ENCODE data around the gene MFSD1.

The MFSD1 gene, protein sequence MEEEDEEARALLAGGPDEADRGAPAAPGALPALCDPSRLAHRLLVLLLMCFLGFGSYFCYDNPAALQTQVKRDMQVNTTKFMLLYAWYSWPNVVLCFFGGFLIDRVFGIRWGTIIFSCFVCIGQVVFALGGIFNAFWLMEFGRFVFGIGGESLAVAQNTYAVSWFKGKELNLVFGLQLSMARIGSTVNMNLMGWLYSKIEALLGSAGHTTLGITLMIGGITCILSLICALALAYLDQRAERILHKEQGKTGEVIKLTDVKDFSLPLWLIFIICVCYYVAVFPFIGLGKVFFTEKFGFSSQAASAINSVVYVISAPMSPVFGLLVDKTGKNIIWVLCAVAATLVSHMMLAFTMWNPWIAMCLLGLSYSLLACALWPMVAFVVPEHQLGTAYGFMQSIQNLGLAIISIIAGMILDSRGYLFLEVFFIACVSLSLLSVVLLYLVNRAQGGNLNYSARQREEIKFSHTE
- 15.6 to 37.2 reads per million in 2 donors for total RNA-seq

DNA sequence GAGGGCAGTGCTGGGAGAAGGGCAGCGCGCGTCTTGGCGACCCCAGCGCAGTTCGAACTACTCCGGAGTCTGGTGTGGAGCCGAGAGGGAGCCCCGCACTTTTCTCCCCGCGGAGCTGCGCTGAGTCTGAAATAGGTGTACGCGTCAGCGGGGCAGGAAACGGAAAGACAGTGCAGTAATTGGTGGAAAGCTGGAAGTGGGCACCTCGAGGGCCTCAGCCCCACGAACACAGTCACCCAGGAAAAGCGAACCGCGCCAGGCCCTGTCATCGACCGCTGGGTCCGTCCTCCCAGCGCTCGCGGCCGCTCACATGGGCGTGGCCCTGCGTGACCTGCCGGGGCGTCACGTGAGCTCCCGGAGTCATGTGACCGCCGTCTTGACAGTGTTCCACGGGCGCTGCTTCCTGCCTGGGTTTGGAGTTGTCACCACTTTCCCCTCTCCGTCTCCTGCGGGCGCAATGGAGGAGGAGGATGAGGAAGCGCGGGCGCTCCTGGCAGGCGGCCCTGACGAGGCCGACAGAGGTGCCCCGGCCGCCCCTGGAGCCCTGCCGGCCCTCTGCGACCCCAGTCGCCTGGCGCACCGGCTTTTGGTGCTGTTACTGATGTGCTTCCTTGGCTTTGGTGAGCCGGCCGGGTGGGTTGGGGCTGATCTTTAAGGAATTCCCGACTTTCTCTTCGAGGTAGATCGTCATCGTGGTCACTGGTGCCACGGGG is at the start of gene MFSD1:
Gene MFSD1, plus strand, starts transcription at position 359 of the 713 bp plus-strand sequence. Its CDS starts 99 bp downstream, at position 458.
- peak; percentile 74 to 92 (median 84) for DNase-seq

DNA sequence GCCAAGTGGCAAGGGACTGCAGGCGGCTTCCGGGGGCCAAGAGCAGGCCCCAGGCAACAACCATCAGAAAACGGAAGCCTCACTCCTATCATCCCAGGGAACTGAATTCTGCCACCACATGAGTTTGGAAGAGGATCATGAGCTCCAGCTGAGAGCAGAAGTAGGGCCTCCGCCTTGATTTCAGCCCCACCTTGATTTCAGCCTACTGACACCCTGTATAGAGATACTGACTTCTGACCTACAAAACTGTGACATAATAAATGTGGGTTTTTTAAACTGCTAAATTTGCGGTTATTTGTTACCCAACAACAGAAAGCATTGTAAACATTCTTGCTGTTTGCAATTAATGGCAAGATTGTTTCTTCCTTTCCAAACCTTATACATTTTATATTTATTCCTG is 48.0 kb upstream of the MFSD1 start:
- DNase-seq = no peak

DNA sequence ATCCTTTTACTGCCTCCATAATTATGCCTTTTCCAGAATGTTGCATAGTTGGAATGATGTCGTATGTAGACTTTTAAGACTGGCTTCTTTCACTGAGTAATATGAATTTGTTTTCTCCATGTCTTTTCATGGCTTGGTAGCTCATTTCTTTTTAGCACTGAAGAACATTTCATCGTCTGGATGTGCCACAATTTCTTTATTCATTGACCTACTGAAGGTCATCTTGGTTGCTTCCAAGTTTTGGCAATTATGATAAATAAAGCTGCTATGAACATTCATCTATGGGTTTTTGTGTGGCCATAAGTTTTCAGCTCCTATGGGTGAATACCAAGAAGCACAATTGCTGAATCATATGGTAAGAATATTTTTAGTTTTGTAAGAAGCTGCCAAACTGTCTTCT is 46.4 kb upstream of the MFSD1 start:
- DNase-seq = no peak

DNA sequence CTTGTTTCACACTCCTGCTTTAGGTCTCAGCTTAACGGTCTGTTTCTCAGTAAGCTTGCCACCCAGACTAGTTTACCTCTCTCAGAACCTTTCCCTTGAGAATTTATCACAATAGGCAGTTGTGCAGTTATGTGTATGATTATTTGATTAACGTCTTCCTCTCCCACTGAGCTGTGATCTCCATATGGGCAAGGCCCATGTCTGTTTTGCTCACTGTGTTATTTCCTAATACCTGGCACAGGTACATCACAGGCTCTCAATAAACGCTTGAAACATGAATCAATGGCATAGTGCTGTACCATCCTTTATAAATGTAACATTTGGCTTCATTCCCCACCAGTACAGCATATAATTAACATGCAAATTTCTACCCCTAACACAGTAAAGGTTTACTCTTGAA is 40.5 kb upstream of the MFSD1 start:
- no peak for DNase-seq

DNA sequence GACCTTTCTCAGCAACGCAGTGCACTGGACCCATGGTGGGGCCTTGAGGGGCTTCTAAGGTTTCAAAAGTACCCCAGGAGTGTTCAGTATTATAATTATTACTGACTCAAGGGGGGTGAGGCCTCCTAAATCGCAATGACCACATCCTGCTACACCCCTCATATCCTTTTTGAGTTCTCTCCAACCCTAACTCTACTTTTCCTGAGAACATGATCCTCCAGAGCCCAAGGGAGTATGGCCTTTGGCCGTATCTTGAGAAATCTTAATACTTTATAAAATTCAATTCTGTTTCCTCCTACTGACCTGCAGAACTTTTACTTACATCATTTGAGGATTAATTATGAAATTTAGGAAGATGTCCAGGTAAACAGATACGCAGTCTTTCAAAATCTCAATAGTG is 39.2 kb upstream of the MFSD1 start:
- no peak for DNase-seq

DNA sequence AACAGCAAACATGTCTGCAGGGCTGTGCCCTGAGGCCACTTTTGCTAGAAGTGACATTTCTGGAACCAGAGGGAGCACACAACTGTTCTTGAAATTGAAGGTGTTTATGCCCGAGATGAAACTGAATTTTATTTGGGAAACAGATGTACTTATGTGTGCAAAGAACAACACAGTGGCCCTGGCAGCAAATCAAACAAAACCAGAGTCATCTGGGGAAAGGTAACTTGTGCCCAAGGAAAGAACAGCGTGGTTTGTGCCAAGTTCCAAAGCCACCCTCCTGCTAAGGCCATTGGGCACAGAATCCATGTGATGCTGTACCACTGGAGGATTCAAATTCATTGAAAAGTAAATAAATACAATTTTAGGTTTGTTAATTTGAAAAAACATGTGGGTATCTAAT is 38.4 kb upstream of the MFSD1 start:
- DNase-seq = no peak

DNA sequence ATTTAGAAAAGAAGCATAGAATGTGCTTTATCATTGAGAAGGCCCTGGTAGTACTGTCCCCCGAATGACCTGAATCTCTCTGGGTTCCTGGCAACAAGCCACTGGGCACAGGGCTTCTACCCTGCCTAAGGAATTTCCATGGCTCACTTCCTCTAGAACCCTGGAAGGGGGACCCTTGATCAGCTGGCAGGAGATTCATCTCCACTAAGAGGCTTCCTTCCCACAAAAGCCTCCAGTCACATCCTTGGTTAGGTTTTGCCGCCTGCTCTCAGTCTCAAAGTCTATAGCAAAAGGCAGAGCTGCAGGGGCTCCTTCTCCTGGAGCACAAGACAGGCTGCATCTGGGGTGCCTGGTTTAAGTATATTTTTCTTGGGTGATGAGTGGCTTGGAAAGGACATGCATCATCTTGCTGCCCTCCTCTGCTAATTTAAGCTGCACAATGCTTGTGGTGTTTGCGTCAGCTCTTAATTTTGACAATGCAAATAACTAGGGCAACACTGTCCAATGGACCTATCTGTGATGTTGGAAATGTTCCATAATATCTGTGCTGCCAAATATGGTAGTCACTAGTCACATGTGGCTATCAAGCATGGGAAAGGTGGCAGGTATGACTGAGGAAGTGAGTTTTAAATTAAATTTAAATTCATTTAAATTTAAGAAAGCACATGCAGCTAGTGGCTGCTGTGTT is 36.2 kb upstream of the MFSD1 start:
- DNase-seq = no peak

DNA sequence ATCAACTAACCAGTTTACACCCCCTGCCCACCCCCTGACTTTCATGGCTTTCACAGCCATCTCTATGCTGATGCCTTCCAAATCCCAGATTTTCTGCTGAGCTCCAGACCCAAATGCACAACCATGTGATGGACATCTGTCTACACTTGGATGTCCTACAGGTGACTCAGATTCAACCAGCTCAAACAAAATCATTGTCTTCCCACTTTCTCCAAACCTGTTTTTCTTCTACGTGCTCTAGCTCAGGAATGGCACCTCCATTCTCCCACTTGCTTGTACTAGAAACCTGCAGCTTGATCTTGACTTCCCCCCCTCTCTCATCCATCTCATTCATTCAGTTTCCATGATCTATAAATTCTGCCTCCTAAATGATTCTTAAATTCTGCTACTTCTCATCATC is 35.5 kb upstream of the MFSD1 start:
- no peak for DNase-seq

DNA sequence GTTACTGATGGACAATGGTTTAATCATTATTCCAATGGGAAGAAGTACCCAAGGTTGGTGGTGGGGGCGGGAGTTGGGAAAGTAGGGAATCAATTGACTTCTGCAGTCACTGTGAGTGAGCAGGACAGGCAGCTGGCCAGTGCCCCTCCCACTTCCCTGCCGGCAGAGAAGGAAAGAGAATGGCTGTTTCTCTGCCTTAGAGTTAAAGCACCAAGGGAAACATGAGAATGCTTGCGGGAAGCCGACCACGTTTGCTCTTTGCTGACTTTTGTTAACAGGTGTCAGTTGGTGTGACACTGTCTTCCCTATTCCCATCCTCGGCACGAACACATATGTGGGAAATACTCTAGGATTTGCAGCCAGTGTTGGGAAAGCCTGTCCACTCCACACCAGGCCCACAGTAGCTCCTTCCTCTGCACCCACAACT is 33.5 kb upstream of the MFSD1 start:
- DNase-seq = no peak

DNA sequence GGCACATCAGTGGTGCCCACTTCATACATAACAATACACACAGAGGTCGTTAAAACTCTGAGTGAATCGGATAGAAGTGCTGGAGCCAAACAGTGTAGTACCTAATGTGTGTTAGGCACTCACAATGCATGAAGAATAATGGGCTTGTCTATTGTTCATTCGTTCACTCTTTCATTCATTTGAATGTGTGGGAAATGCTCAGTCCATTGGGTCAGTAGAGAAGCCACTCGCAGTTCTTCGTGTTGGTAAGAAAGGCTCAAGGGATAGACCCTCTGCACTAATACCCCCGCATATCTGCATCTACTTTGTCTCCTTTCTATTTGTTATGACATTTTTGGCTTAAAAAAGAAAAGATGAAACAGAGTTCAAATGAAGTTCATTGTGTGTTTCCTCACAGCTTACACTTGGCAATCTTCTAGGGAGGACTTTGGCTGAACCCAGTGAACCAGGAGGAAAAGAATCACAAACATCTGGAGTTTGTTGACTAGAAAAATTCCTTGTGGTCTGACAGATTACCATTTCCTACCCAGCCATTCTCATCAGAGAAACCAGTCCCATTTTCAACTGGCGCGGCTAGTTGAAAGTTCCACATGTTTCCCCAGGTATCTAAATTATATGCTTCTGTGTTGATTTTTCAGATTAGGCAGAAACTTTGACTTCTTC is 32.8 kb upstream of the MFSD1 start:
- no peak for DNase-seq

DNA sequence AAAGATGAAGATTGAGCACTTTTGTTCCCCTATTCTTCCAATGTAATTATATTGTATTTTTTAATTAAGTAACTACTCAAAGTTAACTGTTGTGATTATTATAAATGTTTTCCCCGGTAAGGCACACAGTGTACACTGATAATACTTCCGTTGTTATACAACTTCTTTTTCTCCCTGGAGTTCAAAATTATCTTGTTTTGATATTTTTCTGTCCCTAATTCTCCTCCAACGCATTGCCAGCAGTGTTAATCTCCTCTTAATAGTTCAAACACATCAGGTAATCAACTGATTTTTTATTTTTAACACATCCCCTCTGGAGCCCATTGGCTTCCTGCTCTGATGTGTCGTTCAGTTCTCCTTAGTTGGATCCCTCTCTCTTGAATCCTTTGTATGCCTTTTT is 32.3 kb upstream of the MFSD1 start:
- DNase-seq = no peak

DNA sequence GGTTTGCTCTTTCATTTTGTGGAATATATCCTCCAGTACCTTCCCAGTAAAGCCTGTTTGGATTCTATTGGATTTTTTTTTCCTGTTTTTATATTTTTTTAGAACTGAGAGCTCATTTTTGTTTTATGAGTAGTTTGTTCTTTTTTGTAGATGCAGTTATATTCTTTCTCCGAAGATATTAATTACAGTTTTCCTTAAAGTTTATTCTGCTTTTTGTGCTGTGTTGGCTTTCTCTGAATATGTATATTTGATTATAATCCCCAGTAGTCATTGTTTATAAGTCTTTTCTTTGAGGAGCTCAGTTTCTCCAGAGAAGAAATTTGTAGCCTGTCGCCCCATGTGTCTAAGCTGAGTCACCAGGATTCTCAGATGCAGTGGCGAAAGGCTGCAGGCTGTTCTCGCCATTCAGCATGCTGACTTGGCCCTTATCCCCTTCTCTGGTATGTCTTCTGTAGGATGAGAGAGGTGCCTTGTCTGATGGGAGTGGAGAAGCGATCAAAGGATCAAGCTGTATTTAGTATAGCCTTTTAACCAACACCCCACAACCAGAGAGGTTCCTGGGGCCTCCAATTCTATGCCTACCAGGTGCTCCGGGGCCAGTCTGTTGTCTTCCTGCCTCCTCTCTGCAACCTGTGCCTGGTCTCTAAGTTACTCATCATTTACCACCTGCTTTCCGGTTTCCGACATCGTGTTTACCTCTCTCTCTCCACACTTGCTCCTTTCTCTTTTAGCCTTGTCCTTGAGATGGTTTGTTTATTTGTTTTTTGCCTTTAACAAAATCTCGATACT is 31.7 kb upstream of the MFSD1 start:
- peak in 1 of 5 experiments; percentile 31 for DNase-seq

DNA sequence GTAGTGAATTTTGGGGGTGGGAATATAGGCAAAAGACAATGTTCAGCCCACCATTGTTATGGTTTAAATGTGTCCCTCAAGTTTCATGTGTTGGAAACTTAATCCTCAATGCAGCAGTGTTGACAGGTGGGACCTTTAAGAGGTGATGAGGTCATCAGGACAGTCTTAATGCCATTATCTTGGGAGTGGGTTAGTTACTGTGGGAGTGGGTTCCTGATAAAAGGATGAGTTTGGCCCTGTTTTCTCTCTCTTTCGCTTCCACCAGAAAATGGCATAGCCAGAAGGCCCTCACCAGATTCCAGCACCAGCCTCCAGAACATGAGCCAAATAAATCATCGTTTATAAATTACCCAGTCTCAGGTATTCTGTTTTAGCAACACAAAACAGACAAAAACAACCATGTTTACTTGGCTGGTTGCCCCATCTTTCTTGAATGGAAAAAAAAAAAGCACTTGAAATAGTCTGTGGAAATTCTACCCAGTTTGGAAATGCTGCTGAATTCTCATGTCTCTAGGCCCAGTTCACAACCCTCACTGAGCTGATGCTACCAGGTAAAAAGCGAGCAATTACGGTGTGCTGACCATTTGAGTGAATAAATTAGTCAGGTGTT is 31.0 kb upstream of the MFSD1 start:
- DNase-seq = no peak

DNA sequence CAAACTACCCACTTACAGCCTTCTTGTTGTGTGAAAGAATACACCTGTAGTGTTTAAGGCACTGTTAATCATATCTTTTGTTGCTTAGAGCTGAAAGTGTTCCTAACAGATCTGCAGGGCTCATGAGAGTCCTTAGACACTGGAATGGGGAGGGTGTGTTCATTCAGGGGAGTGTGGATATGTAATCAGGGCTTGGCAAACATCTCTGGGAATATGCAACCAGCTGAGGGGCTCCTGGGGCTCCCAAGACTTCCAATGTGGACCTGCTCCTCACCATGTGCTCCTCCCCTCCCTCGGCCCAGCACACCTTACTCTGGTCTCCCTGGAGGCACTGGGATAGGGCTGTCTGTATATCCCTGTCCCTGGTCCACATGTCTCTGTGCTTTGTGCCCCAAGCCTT is 30.3 kb upstream of the MFSD1 start:
- DNase-seq = no peak

DNA sequence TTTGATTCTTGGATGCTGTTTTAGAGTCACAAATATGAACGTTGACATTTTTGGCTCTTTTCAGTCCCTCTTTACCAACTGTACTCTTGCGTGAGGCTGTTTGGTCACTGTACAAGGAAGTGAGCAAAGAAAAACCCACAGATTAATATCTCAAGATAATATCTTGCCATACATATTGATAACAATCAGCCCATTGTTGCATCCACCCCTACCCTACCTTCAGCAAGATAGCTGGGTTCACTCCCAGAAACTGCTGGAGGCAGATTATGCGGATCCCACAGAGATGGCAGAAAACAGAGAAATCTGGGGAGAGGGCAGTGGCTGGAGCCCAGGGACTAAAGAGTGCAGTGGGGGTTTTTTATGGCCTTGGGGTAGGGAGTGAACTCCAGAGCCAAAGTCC is 29.9 kb upstream of the MFSD1 start:
- peak in 1 of 5 experiments; percentile 38 for DNase-seq

DNA sequence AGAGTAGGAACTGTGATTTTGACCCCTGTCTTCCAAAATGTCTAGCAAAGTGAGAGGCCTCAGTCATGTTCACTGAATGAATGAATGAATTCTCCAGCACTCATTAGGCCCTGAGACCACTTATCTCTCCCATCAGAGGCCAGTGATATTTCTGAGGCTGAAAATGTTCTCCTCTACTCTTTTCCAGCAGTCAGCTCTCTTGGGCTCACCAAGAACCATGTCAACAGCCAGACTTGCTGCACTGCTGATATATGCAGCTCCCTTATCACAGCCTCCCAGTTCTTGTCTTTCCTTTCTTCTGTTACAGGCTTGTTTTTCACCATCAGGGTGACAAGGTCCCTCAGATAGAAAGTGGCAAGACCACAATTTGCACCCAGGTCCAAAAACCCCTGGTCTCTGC is 28.7 kb upstream of the MFSD1 start:
- DNase-seq = no peak

DNA sequence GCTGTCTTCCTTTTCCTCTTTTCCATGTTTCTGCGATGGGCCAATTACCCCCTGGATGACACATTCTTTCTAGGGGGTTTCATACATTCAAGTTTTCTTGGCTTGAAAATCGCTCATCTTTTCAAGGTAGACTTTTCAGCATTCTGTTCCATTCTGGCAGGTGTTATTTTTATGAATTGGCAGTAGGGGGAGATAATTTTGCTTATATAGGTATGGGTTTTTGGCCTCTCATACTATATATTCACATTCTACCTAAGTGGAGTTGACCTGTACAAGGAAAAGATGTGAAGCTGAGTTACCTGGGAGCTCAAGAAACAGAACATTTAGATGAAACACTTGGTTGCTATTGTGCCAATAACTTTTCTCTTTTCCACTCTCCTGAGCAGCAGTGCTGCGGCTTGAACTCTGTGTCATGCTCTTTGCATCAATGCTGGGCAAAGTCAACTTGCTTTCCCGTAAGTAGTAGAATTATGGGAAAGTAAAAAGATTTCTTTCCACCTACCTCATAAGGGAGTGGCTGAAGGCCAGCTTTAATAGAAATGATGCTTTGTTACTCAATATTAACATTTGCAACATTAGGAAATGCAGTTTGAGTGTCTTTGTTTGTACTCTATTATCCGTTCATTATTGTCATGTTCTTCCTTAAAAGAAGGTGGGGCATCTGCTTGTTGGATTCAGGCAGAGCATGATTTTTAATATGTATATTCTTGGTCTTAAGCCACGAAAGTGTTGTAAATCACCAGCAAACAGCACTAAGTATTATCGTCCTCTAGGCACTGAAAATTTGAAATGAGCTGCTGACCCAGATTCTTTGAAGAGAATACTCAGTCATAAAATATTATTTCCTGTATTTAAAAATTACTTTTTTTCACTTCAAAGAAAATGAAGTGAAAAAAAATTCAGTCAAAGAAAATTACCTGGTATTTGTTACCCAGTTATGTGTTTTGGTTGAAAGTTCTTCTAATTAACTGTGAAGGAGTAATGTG is 27.7 kb upstream of the MFSD1 start:
- DNase-seq = no peak

DNA sequence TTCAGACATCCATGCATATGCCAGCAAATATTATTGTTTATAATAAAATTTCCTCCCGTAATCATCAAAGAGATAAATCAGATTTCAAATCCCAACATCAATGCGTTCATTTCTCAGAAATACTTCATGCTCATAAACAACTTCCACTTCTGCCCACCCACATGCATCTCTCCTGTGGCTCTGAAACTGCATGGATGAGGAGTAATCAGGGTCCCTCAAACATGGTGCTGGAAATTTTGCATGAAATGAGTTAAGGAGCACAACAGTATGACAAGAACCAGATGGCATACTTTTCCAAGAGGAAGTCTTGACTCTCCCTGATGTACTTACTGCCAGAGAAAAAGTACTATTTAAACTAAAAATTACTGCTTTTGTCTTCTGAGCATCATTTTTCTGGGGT is 26.9 kb upstream of the MFSD1 start:
- DNase-seq = no peak

DNA sequence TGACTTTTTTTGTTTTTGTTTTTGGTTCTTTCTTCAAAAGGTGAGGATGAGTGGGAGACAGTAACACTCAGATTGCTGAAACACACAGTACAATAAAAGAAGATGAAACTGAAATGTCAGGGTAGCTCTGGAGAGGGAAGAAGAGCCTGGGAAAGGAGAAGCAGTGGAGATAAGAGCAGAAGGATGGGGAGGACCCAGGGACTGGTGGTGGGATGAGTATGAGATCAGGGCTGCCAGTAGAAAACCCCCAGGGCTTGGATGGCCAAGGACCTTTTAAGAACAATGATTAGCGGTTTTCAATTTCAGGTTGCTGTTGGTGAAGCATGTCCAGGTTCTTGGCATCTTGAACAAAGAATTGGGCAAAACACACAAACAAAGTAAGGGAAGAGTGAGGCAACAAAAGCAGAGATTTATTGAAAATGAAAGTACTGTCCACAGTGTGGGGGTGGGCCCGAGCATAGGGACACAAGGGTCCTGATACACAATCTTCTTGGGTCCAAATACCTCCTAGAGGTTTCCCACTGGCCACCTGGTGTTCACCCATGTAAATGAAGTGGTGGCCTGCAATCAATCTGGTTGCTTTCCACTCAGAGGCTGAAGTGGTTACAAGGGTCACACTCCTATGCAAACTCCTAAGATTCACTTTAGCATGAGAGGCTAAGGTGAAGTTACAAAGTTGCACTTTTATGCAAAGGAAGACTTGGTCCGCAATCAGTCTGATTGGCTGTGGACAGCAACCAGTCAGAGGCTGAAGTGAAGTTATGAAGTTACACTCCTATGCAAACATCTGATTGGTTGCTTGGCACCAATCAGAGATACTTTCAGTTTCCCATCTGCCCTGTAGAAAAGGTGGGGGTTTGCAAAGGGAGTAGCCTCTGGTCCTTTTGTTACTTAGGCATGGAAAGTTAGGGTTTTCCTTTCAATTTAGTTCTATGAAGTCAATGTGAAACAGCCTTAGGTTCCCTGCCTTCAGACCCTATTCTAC is 26.1 kb upstream of the MFSD1 start:
- peak in 1 of 5 experiments; percentile 42 for DNase-seq
